Astrocyte of the cerebellum (primary cell): ENCODE measurements around the gene TENM3.

Experiments
- DNase-seq: peaks from one replicate; pipeline ENCODE4 v3.0.0-alpha.2; 2011; ENCODE audit warnings: low read depth
- H3K4me3 ChIP-seq: 2 replicates; pipeline ENCODE4 v1.5.1; 2011; ENCODE audit warnings: mild to moderate bottlenecking, low read depth, low read length, moderate library complexity
- CTCF ChIP-seq: IDR thresholded peaks from 2 replicates; pipeline ENCODE4 v1.5.1; 2012; ENCODE audit warnings: low read length, low read depth, moderate library complexity, mild to moderate bottlenecking; ENCODE audit errors: missing control alignments
- in situ Hi-C: cut with HindIII; loops from 2 replicates; pipeline ENCODE4 v1.10.0; 2017; ENCODE audit warnings: low sequenced_read_pairs

The TENM3 gene

GRCh38 chr4:182640491-182640890 is 397.3 kb downstream of the TENM3 start:
- no peak for DNase-seq
- no peak for TF ChIP-seq CTCF
- in situ Hi-C loops: no loop called here
- no peak overlapping the region for H3K4me3 ChIP-seq

GRCh38 chr4:182640932-182641331 is 397.7 kb downstream of the TENM3 start:
- DNase-seq: no peak
- TF ChIP-seq CTCF: no peak
- in situ Hi-C loops: no loop called here
- H3K4me3 ChIP-seq: no peak overlapping the region

GRCh38 chr4:182642831-182643230 is 399.6 kb downstream of the TENM3 start:
- peak; percentile 36 for TF ChIP-seq CTCF
- DNase-seq: no peak
- H3K4me3 ChIP-seq: no peak overlapping the region
- in situ Hi-C loops: no loop called here

- TF ChIP-seq CTCF: no peak
- H3K4me3 ChIP-seq: no peak overlapping the region
- in situ Hi-C loops: no loop called here
- peak; percentile 88 for DNase-seq
These were observed 400.8 kb downstream of the TENM3 start for GRCh38 chr4:182643801-182644682.

GRCh38 chr4:182644683-182645050 is 401.5 kb downstream of the TENM3 start:
- TF ChIP-seq CTCF: no peak
- no peak overlapping the region for H3K4me3 ChIP-seq
- in situ Hi-C loops: no loop called here
- DNase-seq: no peak

GRCh38 chr4:182645511-182645910 is 402.3 kb downstream of the TENM3 start:
- in situ Hi-C loops: no loop called here
- no peak for TF ChIP-seq CTCF
- no peak overlapping the region for H3K4me3 ChIP-seq
- no peak for DNase-seq
